WTC11 (cell line): ENCODE data around the gene ZBTB48. TPM values are rescaled to one million over a fixed set of nuclear protein-coding genes. Genes with fewer than 3 reads are reported as not detected.
A peak's percentile ranks its signal among the peaks of the same experiment; 100 is the strongest.

Experiments
- ATAC-seq: fragments of 200-7000 bp; cut with Tn5 transposase; 2 replicates; pipeline ENCODE4 v1.10.0; 2021; ENCODE audit warnings: mild to moderate bottlenecking, moderate library complexity
- CTCF ChIA-PET: fragments of 300-600 bp; sonication (Branson Sonifier 250); formaldehyde crosslinking; loops from one replicate; lab custom pipeline; 2021; ENCODE audit warnings: antibody characterized with exemption; lab: Charles Lee
- POLR2A ChIA-PET: fragments of 350-600 bp; sonication (Branson Sonifier 250); formaldehyde crosslinking; loops from one replicate; lab custom pipeline; 2021; ENCODE audit warnings: antibody characterized with exemption; lab: Charles Lee
- DNase-seq: peaks from one replicate; pipeline ENCODE4 v3.0.0; 2021; ENCODE audit warnings: low spot score
- H3K27ac Mint-ChIP-seq: 2 replicates; pipeline ENCODE4 v1.8.0; 2021; ENCODE audit warnings: mixed read lengths
- H3K27me3 Mint-ChIP-seq: 2 replicates; pipeline ENCODE4 v1.8.0; 2021; ENCODE audit warnings: low read depth, mild to moderate bottlenecking, moderate library complexity, mixed read lengths
- H3K36me3 Mint-ChIP-seq: 2 replicates; pipeline ENCODE4 v1.8.0; 2021; ENCODE audit warnings: mixed read lengths
- H3K4me1 Mint-ChIP-seq: 2 replicates; pipeline ENCODE4 v1.8.0; 2022; ENCODE audit warnings: mixed read lengths
- H3K4me3 Mint-ChIP-seq: 2 replicates; pipeline ENCODE4 v1.8.0; 2021; ENCODE audit warnings: mild to moderate bottlenecking, moderate library complexity, mixed read lengths
- H3K9me3 Mint-ChIP-seq: 2 replicates; pipeline ENCODE4 v1.8.0; 2021; ENCODE audit warnings: mixed read lengths
- ATF2 ChIP-seq: sonication (generic); formaldehyde crosslinking; IDR thresholded peaks from 2 replicates; pipeline ENCODE4 v1.8.1; 2022; ENCODE audit warnings: low read depth, missing genetic modification reagents, borderline replicate concordance
- ATF6 ChIP-seq: sonication (generic); formaldehyde crosslinking; IDR thresholded peaks from 2 replicates; pipeline ENCODE4 v1.8.1; 2023; ENCODE audit warnings: mild to moderate bottlenecking, missing genetic modification reagents
- CBFB ChIP-seq: sonication (generic); formaldehyde crosslinking; IDR thresholded peaks from 2 replicates; pipeline ENCODE4 v1.8.1; 2022; ENCODE audit warnings: mild to moderate bottlenecking, low read depth, missing genetic modification reagents
- CDX4 ChIP-seq: fragments of 250-450 bp; sonication (Bioruptor Pico); IDR thresholded peaks from 2 replicates; pipeline ENCODE4 v1.9.0; 2021; ENCODE audit warnings: moderate library complexity, mild to moderate bottlenecking, inconsistent platforms, borderline replicate concordance
- CREB1 ChIP-seq: sonication (generic); formaldehyde crosslinking; IDR thresholded peaks from 2 replicates; pipeline ENCODE4 v1.8.0; 2023; ENCODE audit warnings: mild to moderate bottlenecking, missing genetic modification reagents
- CREM ChIP-seq: sonication (generic); formaldehyde crosslinking; IDR thresholded peaks from 2 replicates; pipeline ENCODE4 v1.8.1; 2022; ENCODE audit warnings: mild to moderate bottlenecking, missing genetic modification reagents, moderate library complexity
- E2F4 ChIP-seq: sonication (generic); formaldehyde crosslinking; IDR thresholded peaks from 2 replicates; pipeline ENCODE4 v1.8.1; 2022; ENCODE audit warnings: low read depth, mild to moderate bottlenecking, moderate library complexity, missing genetic modification reagents, borderline replicate concordance
- ELF4 ChIP-seq: sonication (generic); formaldehyde crosslinking; IDR thresholded peaks from 2 replicates; pipeline ENCODE4 v1.8.1; 2022; ENCODE audit warnings: low read depth, mild to moderate bottlenecking, moderate library complexity, missing genetic modification reagents
- NFATC4 ChIP-seq: fragments of 250-450 bp; sonication (Bioruptor Pico); IDR thresholded peaks from 2 replicates; pipeline ENCODE4 v1.9.0; 2021; ENCODE audit warnings: mild to moderate bottlenecking
- NR3C1 ChIP-seq: sonication (generic); formaldehyde crosslinking; conservative IDR thresholded peaks from 2 replicates; pipeline ENCODE4 v1.8.1; 2023; ENCODE audit warnings: low read depth, mild to moderate bottlenecking, missing genetic modification reagents
- PRRX2 ChIP-seq: fragments of 250-450 bp; sonication (Bioruptor Pico); IDR thresholded peaks from 2 replicates; pipeline ENCODE4 v1.8.0; 2021; ENCODE audit warnings: mild to moderate bottlenecking
- SOX15 ChIP-seq: fragments of 250-450 bp; sonication (Bioruptor Pico); IDR thresholded peaks from 2 replicates; pipeline ENCODE4 v1.9.0; 2021; ENCODE audit warnings: mild to moderate bottlenecking
- TEAD1 ChIP-seq: sonication (generic); formaldehyde crosslinking; IDR thresholded peaks from 2 replicates; pipeline ENCODE4 v1.8.0; 2022; ENCODE audit warnings: mild to moderate bottlenecking, missing genetic modification reagents
- USF2 ChIP-seq: sonication (generic); formaldehyde crosslinking; IDR thresholded peaks from 2 replicates; pipeline ENCODE4 v1.8.1; 2023; ENCODE audit warnings: mild to moderate bottlenecking, missing genetic modification reagents, moderate library complexity
- ZBTB21 ChIP-seq: sonication (generic); formaldehyde crosslinking; IDR thresholded peaks from 2 replicates; pipeline ENCODE4 v1.8.1; 2023; ENCODE audit warnings: mild to moderate bottlenecking, missing genetic modification reagents, borderline replicate concordance
- ZNF138 ChIP-seq: sonication (generic); formaldehyde crosslinking; conservative IDR thresholded peaks from 2 replicates; pipeline ENCODE4 v1.8.1; 2022; ENCODE audit warnings: mild to moderate bottlenecking, moderate library complexity, missing genetic modification reagents
- ZNF219 ChIP-seq: sonication (generic); formaldehyde crosslinking; IDR thresholded peaks from 2 replicates; pipeline ENCODE4 v1.8.0; 2023; ENCODE audit warnings: missing genetic modification reagents, mild to moderate bottlenecking, borderline replicate concordance
- ZNF232 ChIP-seq: sonication (generic); formaldehyde crosslinking; IDR thresholded peaks from 2 replicates; pipeline ENCODE4 v1.8.0; 2022; ENCODE audit warnings: mild to moderate bottlenecking, missing genetic modification reagents
- ZNF671 ChIP-seq: fragments of 250-450 bp; sonication (Bioruptor Pico); IDR thresholded peaks from 2 replicates; pipeline ENCODE4 v1.8.0; 2021; ENCODE audit warnings: mild to moderate bottlenecking
- ZSCAN18 ChIP-seq: fragments of 250-450 bp; sonication (Bioruptor Pico); IDR thresholded peaks from 2 replicates; pipeline ENCODE4 v2.1.2; 2022; ENCODE audit warnings: mild to moderate bottlenecking, moderate library complexity
- total RNA-seq: library from RNA; stranded (reverse); gene quantifications from 3 replicates; pipeline ENCODE4 v1.2.3, GENCODE V29; 2021

Gene ZBTB48
- total RNA-seq, 1 experiment from 2014 or later, result 29.1 TPM

- Mint-ChIP-seq H3K9me3 (no peaks in the 10 kb centered on the region), H3K4me3 (peak overlapping the region; percentile 75), H3K27me3 (peaks cover 13% of the 10 kb centered on the region), H3K27ac (peak overlapping the region; percentile 41), H3K4me1 (peaks cover 17% of the 10 kb centered on the region), H3K36me3 (peaks cover 27% of the 10 kb centered on the region)
- no peak for DNase-seq
- no peak for ATAC-seq
- TF ChIP-seq CDX4 (no peak), ZNF138 (CRISPR knock-in tag) (no peak), ATF6 (no peak), CBFB (CRISPR knock-in tag) (no peak), ELF4 (CRISPR knock-in tag) (no peak), ZBTB21 (CRISPR knock-in tag) (no peak), ZSCAN18 (no peak), CREM (CRISPR knock-in tag) (no peak), ZNF232 (no peak), ZNF671 (CRISPR knock-in tag) (no peak), TEAD1 (CRISPR knock-in tag) (no peak), CREB1 (CRISPR knock-in tag) (no peak), USF2 (CRISPR knock-in tag) (no peak), SOX15 (CRISPR knock-in tag) (no peak), PRRX2 (CRISPR knock-in tag) (no peak), E2F4 (CRISPR knock-in tag) (no peak), NR3C1 (CRISPR knock-in tag) (no peak), ZNF219 (CRISPR knock-in tag) (no peak), NFATC4 (CRISPR knock-in tag) (no peak), ATF2 (no peak)
- ChIA-PET POLR2A (interaction anchor here (0.6 to 1.6 kb wide), 3 partner anchors 11 to 1217 kb away, joined by 3 to 7 read pairs (median 6); partner anchors contain the start of gene KLHL21), CTCF (interaction anchor here (0.7 to 1.6 kb wide), 6 partner anchors 11 to 129 kb away, joined by 3 to 10 read pairs (median 4); partner anchors contain the start of genes NOL9 and TAS1R1)
Measured at GRCh38 chr1:6614929-6615785, 35.4 kb downstream of the ZBTB48 start.
